NB4 (cell line): Measurements from ENCODE around the gene ADORA2A.
"Not testable (repeated sequence)": the region's sequence is repeated elsewhere in the genome, so short reads cannot be mapped to it uniquely, and the experiment has no call there.

Source experiments
- DNase-seq: peaks from one replicate; pipeline ENCODE4 v3.0.0; 2010; ENCODE audit warnings: low read depth
- H3K4me3 ChIP-seq: one replicate; pipeline ENCODE4 v1.5.1; 2011; ENCODE audit warnings: mild to moderate bottlenecking, low read depth, low read length, moderate library complexity
- CTCF ChIP-seq: IDR thresholded peaks from one replicate; pipeline ENCODE4 v1.5.1; 2012; ENCODE audit warnings: low read depth, low read length
- MAX ChIP-seq: IDR thresholded peaks from 2 replicates; pipeline ENCODE4 v1.6.1; 2011; ENCODE audit warnings: low read depth, low read length
- MYC ChIP-seq: IDR thresholded peaks from 2 replicates; pipeline ENCODE4 v1.6.1; 2011; ENCODE audit warnings: low read depth, low read length
- POLR2A ChIP-seq: IDR thresholded peaks from 2 replicates; pipeline ENCODE4 v1.6.1; 2011; ENCODE audit warnings: mild to moderate bottlenecking; ENCODE audit not compliant: insufficient read length; ENCODE audit errors: extremely low read depth

The ADORA2A gene

GRCh38 chr22:24489011-24489410 lies 61.6 kb downstream of the ADORA2A start:
- H3K4me3 ChIP-seq: no peak overlapping the region
- TF ChIP-seq CTCF (no peak), MYC (no peak), POLR2A (no peak), MAX (no peak)
- DNase-seq: no peak

- H3K4me3 ChIP-seq, DNase-seq: not testable (repeated sequence)
These were observed 62.0 kb downstream of the ADORA2A start for GRCh38 chr22:24489434-24489833.
